HUES64 (cell line): ENCODE measurements around the gene EGF.
A peak's percentile ranks its signal among the peaks of the same experiment; 100 is the strongest.

Experiments used
- H3K27ac ChIP-seq: 2 replicates; pipeline ENCODE4 v1.7.0; 2013; ENCODE audit warnings: low read depth, low read length, inconsistent platforms
- H3K27me3 ChIP-seq: 2 replicates; pipeline ENCODE4 v1.6.1; 2013; ENCODE audit warnings: mild to moderate bottlenecking, low read length; ENCODE audit not compliant: insufficient read depth
- H3K36me3 ChIP-seq: 2 replicates; pipeline ENCODE4 v1.6.1; 2013; ENCODE audit warnings: mild to moderate bottlenecking, low read length; ENCODE audit not compliant: insufficient read depth
- H3K4me1 ChIP-seq: 2 replicates; pipeline ENCODE4 v1.6.1; 2013; ENCODE audit warnings: mild to moderate bottlenecking, low read length, moderate library complexity; ENCODE audit not compliant: insufficient read depth
- H3K4me3 ChIP-seq: 2 replicates; pipeline ENCODE4 v1.5.1; 2013; ENCODE audit warnings: mild to moderate bottlenecking, low read length, moderate library complexity
- H3K9ac ChIP-seq: 2 replicates; pipeline ENCODE4 v1.6.1; 2013; ENCODE audit warnings: mild to moderate bottlenecking, low read depth, low read length
- H3K9me3 ChIP-seq: 2 replicates; pipeline ENCODE4 v1.6.1; 2013; ENCODE audit warnings: low read depth, low read length; ENCODE audit not compliant: insufficient read depth
- WGBS: fragments of 150-250, 120-280 bp; methylation state at CpG from one replicate; pipeline ENCODE4 v1.1.7; 2013; ENCODE audit warnings: missing lambda C conversion rate; 5-methylcytosine and 5-hydroxymethylcytosine counted together

The EGF gene

GRCh38 chr4:110041735-110042134 is 129.1 kb downstream of the EGF start:
- Histone ChIP-seq H3K4me3 (no peak overlapping the region), H3K4me1 (peaks cover 8% of the 10 kb centered on the region; the same call in 1 of the 2 replicates), H3K27ac (no peak overlapping the region), H3K36me3 (0 out of 2 replicates have a peak, but pooled peaks cover 5% of the 10 kb centered on the region), H3K27me3 (no peaks in the 10 kb centered on the region), H3K9me3 (no peaks in the 10 kb centered on the region), H3K9ac (no peak overlapping the region)
- WGBS = 73% methylated on average over 1 of the region's 1 CpG

- H3K27ac ChIP-seq = no peak overlapping the region
- H3K4me1 ChIP-seq = peaks cover 8% of the 10 kb centered on the region; the same call in 1 of the 2 replicates
- no peaks in the 10 kb centered on the region for H3K27me3 ChIP-seq
- H3K9me3 ChIP-seq = no peaks in the 10 kb centered on the region
- 0 out of 2 replicates have a peak, but pooled peaks cover 5% of the 10 kb centered on the region for H3K36me3 ChIP-seq
- no peak overlapping the region for H3K9ac ChIP-seq
- WGBS = 66% methylated on average over 11 of the region's 13 CpGs
- H3K4me3 ChIP-seq = no peak overlapping the region
These were observed 130.1 kb downstream of the EGF start for GRCh38 chr4:110042545-110043517.

- Histone ChIP-seq H3K36me3 (peaks cover 36% of the 10 kb centered on the region), H3K4me1 (peaks cover 8% of the 10 kb centered on the region; the same call in 1 of the 2 replicates), H3K27me3 (no peaks in the 10 kb centered on the region), H3K9ac (no peak overlapping the region), H3K4me3 (no peak overlapping the region), H3K27ac (no peak overlapping the region), H3K9me3 (no peaks in the 10 kb centered on the region)
- WGBS = 96% methylated on average over 5 of the region's 5 CpGs
These were observed 133.9 kb downstream of the EGF start for GRCh38 chr4:110046588-110047049.

GRCh38 chr4:110049951-110050925 is 137.6 kb downstream of the EGF start:
- Histone ChIP-seq H3K4me1 (peaks cover 1% of the 10 kb centered on the region; the same call in 1 of the 2 replicates), H3K9me3 (no peaks in the 10 kb centered on the region), H3K27me3 (no peaks in the 10 kb centered on the region), H3K27ac (no peak overlapping the region), H3K9ac (no peak overlapping the region), H3K4me3 (no peak overlapping the region), H3K36me3 (peaks cover 55% of the 10 kb centered on the region)
- WGBS = 94% methylated on average over 7 of the region's 9 CpGs

- H3K9ac ChIP-seq = no peak overlapping the region
- peaks cover 8% of the 10 kb centered on the region; the same call in 1 of the 2 replicates for H3K4me1 ChIP-seq
- no peak overlapping the region for H3K4me3 ChIP-seq
- 91% methylated on average over 3 of the region's 3 CpGs for WGBS
- no peaks in the 10 kb centered on the region for H3K27me3 ChIP-seq
- peaks cover 34% of the 10 kb centered on the region for H3K36me3 ChIP-seq
- H3K27ac ChIP-seq = peak overlapping the region; percentile 51
- no peaks in the 10 kb centered on the region for H3K9me3 ChIP-seq
These were observed 142.6 kb downstream of the EGF start for GRCh38 chr4:110055158-110055768.

GRCh38 chr4:110058677-110059076 is 146.0 kb downstream of the EGF start:
- Histone ChIP-seq H3K27me3 (no peaks in the 10 kb centered on the region), H3K4me1 (peaks cover 8% of the 10 kb centered on the region; the same call in 1 of the 2 replicates), H3K9ac (no peak overlapping the region), H3K36me3 (peaks cover 7% of the 10 kb centered on the region; the same call in 1 of the 2 replicates), H3K9me3 (no peaks in the 10 kb centered on the region), H3K4me3 (no peak overlapping the region), H3K27ac (no peak overlapping the region)
- WGBS = 100% methylated on average over 1 of the region's 1 CpG

GRCh38 chr4:110059556-110060191 is 147.0 kb downstream of the EGF start:
- H3K9ac ChIP-seq = no peak overlapping the region
- 95% methylated on average over 3 of the region's 3 CpGs for WGBS
- H3K9me3 ChIP-seq = no peaks in the 10 kb centered on the region
- no peak overlapping the region for H3K27ac ChIP-seq
- peaks cover 8% of the 10 kb centered on the region; the same call in 1 of the 2 replicates for H3K4me1 ChIP-seq
- no peaks in the 10 kb centered on the region for H3K27me3 ChIP-seq
- H3K4me3 ChIP-seq = no peak overlapping the region
- 0 out of 2 replicates have a peak, but pooled peaks cover 4% of the 10 kb centered on the region for H3K36me3 ChIP-seq

- no peak overlapping the region for H3K9ac ChIP-seq
- H3K27me3 ChIP-seq = no peaks in the 10 kb centered on the region
- WGBS = 96% methylated on average over 2 of the region's 2 CpGs
- H3K36me3 ChIP-seq = 0 out of 2 replicates have a peak, but pooled peaks cover 4% of the 10 kb centered on the region
- H3K9me3 ChIP-seq = no peaks in the 10 kb centered on the region
- no peak overlapping the region for H3K27ac ChIP-seq
- no peaks in the 10 kb centered on the region for H3K4me1 ChIP-seq
- no peak overlapping the region for H3K4me3 ChIP-seq
These were observed 148.4 kb downstream of the EGF start for GRCh38 chr4:110061076-110061475.
